HEK293 (cell line): ENCODE results near the gene MAGI2.

Experiments used
- CTCF ChIA-PET: fragments of 350-600 bp; formaldehyde crosslinking; extraction: SDS; loops from one replicate; lab custom pipeline; 2021; ENCODE audit warnings: antibody characterized with exemption; lab: Yijun Ruan, JAX
- POLR2A ChIA-PET: fragments of 300-600 bp; formaldehyde crosslinking; extraction: SDS; loops from one replicate; lab custom pipeline; 2020; ENCODE audit warnings: antibody characterized with exemption, inconsistent platforms; lab: Yijun Ruan, JAX
- H3K27ac ChIP-seq: fragments of 200-500 bp; sonication (Bioruptor generic); 2 replicates; pipeline ENCODE4 v1.5.1; 2014; ENCODE audit warnings: low read depth, low read length, control low read depth, inconsistent platforms; ENCODE audit errors: extremely low read depth
- H3K36me3 ChIP-seq, 2 experiments: fragments of 200-500 bp in 1 of 2; sonication (Bioruptor generic) in 1 of 2; 1 replicate in 1 of 2; 2 replicates in 1 of 2; pipeline ENCODE4 v1.5.1; 2014 to 2017; ENCODE audit warnings: inconsistent platforms in 2 of 2, low read length in 2 of 2; ENCODE audit not compliant: control insufficient read depth in 2 of 2, insufficient read depth in 1 of 2
- H3K4me1 ChIP-seq: fragments of 200-500 bp; sonication (Bioruptor generic); 2 replicates; pipeline ENCODE4 v1.5.1; 2014; ENCODE audit warnings: mild to moderate bottlenecking, low read length, inconsistent platforms; ENCODE audit not compliant: control insufficient read depth, insufficient read depth
- H3K4me3 ChIP-seq: 2 replicates; pipeline ENCODE4 v1.5.1; 2011; ENCODE audit warnings: low read depth, mild to moderate bottlenecking, control low read depth, low read length, moderate library complexity
- H3K9me3 ChIP-seq: fragments of 200-500 bp; sonication (Bioruptor generic); 2 replicates; pipeline ENCODE4 v1.5.1; 2014; ENCODE audit warnings: low read depth, low read length, inconsistent platforms; ENCODE audit not compliant: control insufficient read depth, insufficient read depth
- BCL6B ChIP-seq: fragments of 450-650 bp; formaldehyde crosslinking; IDR thresholded peaks from 2 replicates; pipeline ENCODE4 v1.5.1; 2017; ENCODE audit warnings: missing biosample characterization, missing genetic modification characterization
- IKZF3 ChIP-seq: fragments of 450-650 bp; IDR thresholded peaks from 2 replicates; pipeline ENCODE4 v1.5.0; 2018; ENCODE audit warnings: missing biosample characterization, mild to moderate bottlenecking, missing genetic modification characterization, moderate library complexity
- PRDM2 ChIP-seq: fragments of 450-650 bp; formaldehyde crosslinking; IDR thresholded peaks from 2 replicates; pipeline ENCODE4 v1.5.1; 2016; ENCODE audit warnings: missing biosample characterization, missing genetic modification characterization, borderline replicate concordance
- SP2 ChIP-seq: fragments of 450-650 bp; formaldehyde crosslinking; IDR thresholded peaks from 2 replicates; pipeline ENCODE4 v1.5.1; 2016; ENCODE audit warnings: missing biosample characterization, missing genetic modification characterization
- ZBTB20 ChIP-seq: fragments of 450-650 bp; formaldehyde crosslinking; IDR thresholded peaks from 2 replicates; pipeline ENCODE4 v1.5.1; 2016; ENCODE audit warnings: missing biosample characterization, missing genetic modification characterization
- ZBTB48 ChIP-seq: fragments of 450-650 bp; formaldehyde crosslinking; IDR thresholded peaks from 2 replicates; pipeline ENCODE4 v1.5.1; 2016; ENCODE audit warnings: missing biosample characterization, missing genetic modification characterization
- ZFHX2 ChIP-seq: fragments of 450-650 bp; formaldehyde crosslinking; conservative IDR thresholded peaks from 2 replicates; pipeline ENCODE4 v1.5.1; 2016; ENCODE audit warnings: missing biosample characterization, missing genetic modification characterization
- ZFP41 ChIP-seq: fragments of 450-650 bp; formaldehyde crosslinking; IDR thresholded peaks from 2 replicates; pipeline ENCODE4 v1.5.1; 2016; ENCODE audit warnings: missing biosample characterization, missing genetic modification characterization, borderline replicate concordance
- ZNF133 ChIP-seq: fragments of 450-650 bp; formaldehyde crosslinking; IDR thresholded peaks from 2 replicates; pipeline ENCODE4 v1.5.1; 2016; ENCODE audit warnings: missing biosample characterization, missing genetic modification characterization
- ZNF223 ChIP-seq: fragments of 450-650 bp; formaldehyde crosslinking; IDR thresholded peaks from 2 replicates; pipeline ENCODE4 v1.5.1; 2016; ENCODE audit warnings: missing biosample characterization, missing genetic modification characterization
- ZNF302 ChIP-seq: fragments of 450-650 bp; formaldehyde crosslinking; IDR thresholded peaks from 2 replicates; pipeline ENCODE4 v1.5.1; 2016; ENCODE audit warnings: missing biosample characterization, missing genetic modification characterization, low read depth
- ZNF341 ChIP-seq: fragments of 450-650 bp; formaldehyde crosslinking; IDR thresholded peaks from 2 replicates; pipeline ENCODE4; 2016; ENCODE audit warnings: low read depth, missing biosample characterization, missing genetic modification characterization
- ZNF350 ChIP-seq: fragments of 450-650 bp; formaldehyde crosslinking; IDR thresholded peaks from 2 replicates; pipeline ENCODE4 v1.5.0; 2017; ENCODE audit warnings: missing biosample characterization, mild to moderate bottlenecking, missing genetic modification characterization
- ZNF423 ChIP-seq: fragments of 450-650 bp; formaldehyde crosslinking; IDR thresholded peaks from 2 replicates; pipeline ENCODE4 v1.5.1; 2016; ENCODE audit warnings: missing biosample characterization, missing genetic modification characterization
- ZNF473 ChIP-seq: fragments of 450-650 bp; formaldehyde crosslinking; IDR thresholded peaks from 2 replicates; pipeline ENCODE4 v1.5.1; 2017; ENCODE audit warnings: missing biosample characterization, missing genetic modification characterization
- ZNF48 ChIP-seq: fragments of 450-650 bp; formaldehyde crosslinking; IDR thresholded peaks from 2 replicates; pipeline ENCODE4 v1.5.1; 2016; ENCODE audit warnings: missing biosample characterization, missing genetic modification characterization
- ZNF548 ChIP-seq: fragments of 450-650 bp; formaldehyde crosslinking; IDR thresholded peaks from 2 replicates; pipeline ENCODE4 v1.5.1; 2016; ENCODE audit warnings: missing biosample characterization, missing genetic modification characterization
- ZNF558 ChIP-seq: fragments of 450-650 bp; formaldehyde crosslinking; IDR thresholded peaks from 2 replicates; pipeline ENCODE4 v1.5.1; 2016; ENCODE audit warnings: missing biosample characterization, missing genetic modification characterization
- ZNF785 ChIP-seq: fragments of 450-650 bp; formaldehyde crosslinking; IDR thresholded peaks from 2 replicates; pipeline ENCODE4 v1.5.1; 2016; ENCODE audit warnings: missing biosample characterization, missing genetic modification characterization
- TF ChIP-seq, protein P1 (sequence below): fragments of 450-650 bp; formaldehyde crosslinking; optimal IDR thresholded peaks from 2 replicates; pipeline ENCODE3; 2016; ENCODE audit warnings: missing biosample characterization, mild to moderate bottlenecking, missing genetic modification characterization
- TF ChIP-seq, protein P2 (sequence below): fragments of 450-650 bp; formaldehyde crosslinking; IDR thresholded peaks from 2 replicates; pipeline ENCODE4 v1.5.1; 2016; ENCODE audit warnings: missing biosample characterization, missing genetic modification characterization
- TF ChIP-seq, protein P3 (sequence below): fragments of 450-650 bp; formaldehyde crosslinking; IDR thresholded peaks from 2 replicates; pipeline ENCODE4 v1.5.1; 2017; ENCODE audit warnings: missing biosample characterization, missing genetic modification characterization

Gene MAGI2

DNA sequence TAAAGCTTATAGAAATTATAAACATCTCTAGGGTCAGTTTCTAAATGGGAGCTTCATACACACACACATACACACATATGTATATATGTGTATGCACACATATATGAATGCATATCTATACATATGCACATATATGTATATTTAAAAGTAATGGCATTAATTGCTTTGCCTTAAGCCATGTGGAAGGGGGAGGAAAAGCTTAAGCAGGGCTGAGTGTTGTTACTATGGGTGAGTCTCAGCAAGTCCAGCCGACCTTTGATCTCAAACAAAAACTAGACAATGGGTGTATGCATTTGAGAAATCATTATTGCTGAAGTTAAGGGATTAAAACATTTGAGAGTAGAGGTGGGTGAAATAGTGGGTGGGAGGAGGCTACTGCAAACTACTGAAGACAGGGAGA is 546.7 kb downstream of the MAGI2 start:
- ChIA-PET CTCF (no interaction called here), POLR2A (no interaction called here)
- no peaks in the 10 kb centered on the region for H3K36me3 ChIP-seq
- H3K4me3 ChIP-seq = no peak overlapping the region
- no peaks in the 10 kb centered on the region for H3K9me3 ChIP-seq
- no peaks in the 10 kb centered on the region for H3K4me1 ChIP-seq
- TF ChIP-seq, protein P1, sequence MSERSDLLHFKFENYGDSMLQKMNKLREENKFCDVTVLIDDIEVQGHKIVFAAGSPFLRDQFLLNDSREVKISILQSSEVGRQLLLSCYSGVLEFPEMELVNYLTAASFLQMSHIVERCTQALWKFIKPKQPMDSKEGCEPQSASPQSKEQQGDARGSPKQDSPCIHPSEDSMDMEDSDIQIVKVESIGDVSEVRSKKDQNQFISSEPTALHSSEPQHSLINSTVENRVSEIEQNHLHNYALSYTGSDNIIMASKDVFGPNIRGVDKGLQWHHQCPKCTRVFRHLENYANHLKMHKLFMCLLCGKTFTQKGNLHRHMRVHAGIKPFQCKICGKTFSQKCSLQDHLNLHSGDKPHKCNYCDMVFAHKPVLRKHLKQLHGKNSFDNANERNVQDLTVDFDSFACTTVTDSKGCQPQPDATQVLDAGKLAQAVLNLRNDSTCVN (tag by site-specific recombination) = no peak
- TF ChIP-seq ZNF223 (no peak), ZNF48 (tag by site-specific recombination) (no peak), PRDM2 (tag by site-specific recombination) (no peak), ZNF341 (tag by site-specific recombination) (no peak), ZNF785 (no peak)
- TF ChIP-seq, protein P2, sequence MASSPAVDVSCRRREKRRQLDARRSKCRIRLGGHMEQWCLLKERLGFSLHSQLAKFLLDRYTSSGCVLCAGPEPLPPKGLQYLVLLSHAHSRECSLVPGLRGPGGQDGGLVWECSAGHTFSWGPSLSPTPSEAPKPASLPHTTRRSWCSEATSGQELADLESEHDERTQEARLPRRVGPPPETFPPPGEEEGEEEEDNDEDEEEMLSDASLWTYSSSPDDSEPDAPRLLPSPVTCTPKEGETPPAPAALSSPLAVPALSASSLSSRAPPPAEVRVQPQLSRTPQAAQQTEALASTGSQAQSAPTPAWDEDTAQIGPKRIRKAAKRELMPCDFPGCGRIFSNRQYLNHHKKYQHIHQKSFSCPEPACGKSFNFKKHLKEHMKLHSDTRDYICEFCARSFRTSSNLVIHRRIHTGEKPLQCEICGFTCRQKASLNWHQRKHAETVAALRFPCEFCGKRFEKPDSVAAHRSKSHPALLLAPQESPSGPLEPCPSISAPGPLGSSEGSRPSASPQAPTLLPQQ (tag by site-specific recombination) = no peak
- no peak overlapping the region for H3K27ac ChIP-seq

- CTCF ChIA-PET = no interaction called here
- no peaks in the 10 kb centered on the region for H3K4me1 ChIP-seq
- no peak overlapping the region for H3K27ac ChIP-seq
- TF ChIP-seq ZNF350 = no peak
- peak; percentile 88 for TF ChIP-seq BCL6B (tag by site-specific recombination)
- TF ChIP-seq SP2 = no peak
- no peak for TF ChIP-seq IKZF3 (tag by site-specific recombination)
- TF ChIP-seq, all 188 proteins: peak for 1
- Histone ChIP-seq H3K9me3 (no peaks in the 10 kb centered on the region), H3K4me3 (no peak overlapping the region), H3K36me3 (no peaks in the 10 kb centered on the region)
- POLR2A ChIA-PET = no interaction called here
Observed at GRCh38 chr7:78905436-78905835, 548.0 kb downstream of the MAGI2 start.

- CTCF ChIA-PET = no interaction called here
- POLR2A ChIA-PET = no interaction called here
- Histone ChIP-seq H3K36me3 (no peaks in the 10 kb centered on the region), H3K27ac (no peak overlapping the region), H3K4me3 (no peak overlapping the region), H3K4me1 (no peaks in the 10 kb centered on the region), H3K9me3 (no peaks in the 10 kb centered on the region)
- TF ChIP-seq, protein P3, sequence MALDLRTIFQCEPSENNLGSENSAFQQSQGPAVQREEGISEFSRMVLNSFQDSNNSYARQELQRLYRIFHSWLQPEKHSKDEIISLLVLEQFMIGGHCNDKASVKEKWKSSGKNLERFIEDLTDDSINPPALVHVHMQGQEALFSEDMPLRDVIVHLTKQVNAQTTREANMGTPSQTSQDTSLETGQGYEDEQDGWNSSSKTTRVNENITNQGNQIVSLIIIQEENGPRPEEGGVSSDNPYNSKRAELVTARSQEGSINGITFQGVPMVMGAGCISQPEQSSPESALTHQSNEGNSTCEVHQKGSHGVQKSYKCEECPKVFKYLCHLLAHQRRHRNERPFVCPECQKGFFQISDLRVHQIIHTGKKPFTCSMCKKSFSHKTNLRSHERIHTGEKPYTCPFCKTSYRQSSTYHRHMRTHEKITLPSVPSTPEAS (tag by site-specific recombination) = no peak
- TF ChIP-seq ZNF558 (tag by site-specific recombination) (no peak), ZFHX2 (tag by site-specific recombination) (no peak), ZBTB48 (tag by site-specific recombination) (no peak), ZFP41 (tag by site-specific recombination) (no peak), ZNF302 (no peak), ZNF133 (tag by site-specific recombination) (no peak), ZNF473 (no peak), ZBTB20 (no peak), ZNF548 (tag by site-specific recombination) (no peak), ZNF423 (tag by site-specific recombination) (no peak)
Observed at GRCh38 chr7:78904983-78905382, 548.5 kb downstream of the MAGI2 start.
